Fibroblast of lung (primary cell): Measurements from ENCODE around the gene MRM3. TPM values are rescaled to one million over a fixed set of nuclear protein-coding genes. Genes with fewer than 3 reads are reported as not detected.

Experiments
- DNase-seq, 2 donors: peaks; one replicate each; pipeline versions ENCODE4 v3.0.0 to v3.0.0-alpha.2; 2010; ENCODE audit warnings: low read depth in 2 of 2
- H2AFZ ChIP-seq: 2 replicates; pipeline ENCODE4 v1.5.1; 2012; ENCODE audit warnings: low read length, control low read depth, inconsistent platforms
- H3K27ac ChIP-seq: 2 replicates; pipeline ENCODE4 v1.5.1; 2011; ENCODE audit warnings: low read length, control low read depth; ENCODE audit not compliant: insufficient read depth
- H3K27me3 ChIP-seq: 2 replicates; pipeline ENCODE4 v1.5.1; 2011; ENCODE audit warnings: mild to moderate bottlenecking, low read length; ENCODE audit not compliant: control insufficient read depth, insufficient read depth
- H3K36me3 ChIP-seq: 2 replicates; pipeline ENCODE4 v1.5.1; 2011; ENCODE audit warnings: low read length; ENCODE audit not compliant: control insufficient read depth, insufficient read depth
- H3K4me1 ChIP-seq: 2 replicates; pipeline ENCODE4 v1.5.1; 2011; ENCODE audit warnings: low read length; ENCODE audit not compliant: control insufficient read depth, insufficient read depth; ENCODE audit errors: extremely low read depth
- H3K4me2 ChIP-seq: 2 replicates; pipeline ENCODE4 v1.5.1; 2011; ENCODE audit warnings: low read length, control low read depth; ENCODE audit not compliant: insufficient read depth; ENCODE audit errors: extremely low read depth
- H3K4me3 ChIP-seq, 4 experiments: fragments of 200-600 bp in 1 of 4; sonication (generic) in 1 of 4; replicated peaks in 1 of 4; 2 replicates each; pipeline ENCODE4 v1.5.1; 2011 to 2016; ENCODE audit warnings: low read length in 4 of 4, low read depth in 3 of 4, mild to moderate bottlenecking in 3 of 4, control low read depth in 2 of 4, inconsistent platforms in 1 of 4, mixed read lengths in 1 of 4; ENCODE audit not compliant: insufficient read depth in 1 of 4; ENCODE audit errors: control extremely low read depth in 1 of 4
- H3K79me2 ChIP-seq: 2 replicates; pipeline ENCODE4 v1.5.1; 2012; ENCODE audit warnings: mild to moderate bottlenecking, low read length, inconsistent platforms; ENCODE audit not compliant: control insufficient read depth, insufficient read depth
- H3K9ac ChIP-seq: 2 replicates; pipeline ENCODE4 v1.5.1; 2011; ENCODE audit warnings: mild to moderate bottlenecking, low read length, control low read depth; ENCODE audit not compliant: insufficient read depth
- H3K9me3 ChIP-seq: 2 replicates; pipeline ENCODE4 v1.5.1; 2012; ENCODE audit warnings: low read depth, low read length; ENCODE audit not compliant: control insufficient read depth, insufficient read depth
- H4K20me1 ChIP-seq: 2 replicates; pipeline ENCODE4 v1.5.1; 2011; ENCODE audit warnings: low read length; ENCODE audit not compliant: control insufficient read depth, insufficient read depth; ENCODE audit errors: extremely low read depth
- EZH2 ChIP-seq: IDR thresholded peaks from 2 replicates; pipeline ENCODE4 v1.5.1; 2012; ENCODE audit warnings: low read length, control low read depth, mild to moderate bottlenecking; ENCODE audit errors: missing control alignments
- polyA plus RNA-seq, 2 donors: library from polyadenylated mRNA; depleted of rRNA in 1 of 2; stranded (reverse) in 1 of 2; unstranded in 1 of 2; fragments of >200 nt; gene quantifications; 2 replicates each; pipeline ENCODE4 v1.2.1, GENCODE V29; 2011 to 2012; ENCODE audit warnings: missing spikeins in 1 of 2
- total RNA-seq: library from RNA; depleted of rRNA; stranded (reverse); fragments of >200 nt; gene quantifications from 2 replicates; pipeline ENCODE4 v1.2.1, GENCODE V29; 2014
- TF ChIP-seq, protein P1 (sequence below), 2 donors: IDR thresholded peaks in 1 of 2; conservative IDR thresholded peaks in 1 of 2; 1 replicate in 1 of 2; 2 replicates in 1 of 2; pipeline ENCODE4 v1.5.1; 2011 to 2012; ENCODE audit warnings: low read length in 2 of 2, control low read depth in 1 of 2, inconsistent platforms in 1 of 2, low read depth in 1 of 2, mild to moderate bottlenecking in 1 of 2

Gene MRM3
- total and polyA plus RNA-seq, 2 donors (not counting 1 experiment from before 2014, with no cell fraction given), result 10.4 to 21.1 TPM

- Histone ChIP-seq H3K36me3 (peaks cover 5% of the 10 kb centered on the region), H3K4me1 (no peaks in the 10 kb centered on the region), H3K9me3 (no peaks in the 10 kb centered on the region), H3K27ac (no peak overlapping the region), H3K27me3 (no peaks in the 10 kb centered on the region), H2AFZ (no peak overlapping the region), H3K4me3 (no peak overlapping the region), H3K9ac (no peak overlapping the region), H3K4me2 (no peak overlapping the region), H3K79me2 (no peaks in the 10 kb centered on the region), H4K20me1 (no peaks in the 10 kb centered on the region)
- no peak for TF ChIP-seq EZH2
- TF ChIP-seq, protein P1, sequence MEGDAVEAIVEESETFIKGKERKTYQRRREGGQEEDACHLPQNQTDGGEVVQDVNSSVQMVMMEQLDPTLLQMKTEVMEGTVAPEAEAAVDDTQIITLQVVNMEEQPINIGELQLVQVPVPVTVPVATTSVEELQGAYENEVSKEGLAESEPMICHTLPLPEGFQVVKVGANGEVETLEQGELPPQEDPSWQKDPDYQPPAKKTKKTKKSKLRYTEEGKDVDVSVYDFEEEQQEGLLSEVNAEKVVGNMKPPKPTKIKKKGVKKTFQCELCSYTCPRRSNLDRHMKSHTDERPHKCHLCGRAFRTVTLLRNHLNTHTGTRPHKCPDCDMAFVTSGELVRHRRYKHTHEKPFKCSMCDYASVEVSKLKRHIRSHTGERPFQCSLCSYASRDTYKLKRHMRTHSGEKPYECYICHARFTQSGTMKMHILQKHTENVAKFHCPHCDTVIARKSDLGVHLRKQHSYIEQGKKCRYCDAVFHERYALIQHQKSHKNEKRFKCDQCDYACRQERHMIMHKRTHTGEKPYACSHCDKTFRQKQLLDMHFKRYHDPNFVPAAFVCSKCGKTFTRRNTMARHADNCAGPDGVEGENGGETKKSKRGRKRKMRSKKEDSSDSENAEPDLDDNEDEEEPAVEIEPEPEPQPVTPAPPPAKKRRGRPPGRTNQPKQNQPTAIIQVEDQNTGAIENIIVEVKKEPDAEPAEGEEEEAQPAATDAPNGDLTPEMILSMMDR (conservative IDR thresholded peaks at IDR 0.05 in 1 of 2, IDR thresholded peaks at IDR 0.05 in 1 of 2; ENCODE audit: low read depth in 1 of 2, low read length in 2 of 2), result no peak
- DNase-seq, result no peak
Observed at GRCh38 chr17:819251-819650, 37.1 kb downstream of the MRM3 start.

DNA sequence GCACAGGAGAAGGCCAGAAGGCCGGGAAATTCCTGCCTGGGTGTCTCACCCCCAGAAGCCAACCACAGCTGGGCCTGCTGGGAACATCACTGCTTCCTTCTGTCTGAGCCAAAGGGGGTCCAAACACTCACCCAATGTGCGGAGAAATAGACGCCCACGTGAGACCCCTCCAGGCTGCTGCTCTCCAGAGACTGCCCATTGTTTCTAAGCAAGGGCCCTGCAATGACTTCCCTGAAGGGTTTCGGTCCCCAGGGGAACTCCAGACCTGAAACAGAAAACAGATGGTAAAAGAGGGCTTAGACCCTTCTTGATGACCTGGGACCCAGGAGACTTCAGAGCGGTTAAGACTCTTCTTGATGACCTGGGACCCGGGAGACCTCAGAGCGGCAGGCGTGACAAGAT, 41.3 kb downstream of the MRM3 start:
- H3K36me3 ChIP-seq, result peaks cover 5% of the 10 kb centered on the region
- no peak overlapping the region for H2AFZ ChIP-seq
- H3K9ac ChIP-seq, result no peak overlapping the region
- no peaks in the 10 kb centered on the region for H4K20me1 ChIP-seq
- no peak overlapping the region for H3K27ac ChIP-seq
- H3K4me1 ChIP-seq, result no peaks in the 10 kb centered on the region
- H3K9me3 ChIP-seq, result no peaks in the 10 kb centered on the region
- no peaks in the 10 kb centered on the region for H3K27me3 ChIP-seq
- TF ChIP-seq EZH2, result no peak
- TF ChIP-seq, protein P1 (conservative IDR thresholded peaks at IDR 0.05 in 1 of 2, IDR thresholded peaks at IDR 0.05 in 1 of 2; ENCODE audit: low read depth in 1 of 2, low read length in 2 of 2), result no peak
- H3K4me3 ChIP-seq, result no peak overlapping the region
- no peaks in the 10 kb centered on the region for H3K79me2 ChIP-seq
- DNase-seq, result no peak
- H3K4me2 ChIP-seq, result no peak overlapping the region

DNA sequence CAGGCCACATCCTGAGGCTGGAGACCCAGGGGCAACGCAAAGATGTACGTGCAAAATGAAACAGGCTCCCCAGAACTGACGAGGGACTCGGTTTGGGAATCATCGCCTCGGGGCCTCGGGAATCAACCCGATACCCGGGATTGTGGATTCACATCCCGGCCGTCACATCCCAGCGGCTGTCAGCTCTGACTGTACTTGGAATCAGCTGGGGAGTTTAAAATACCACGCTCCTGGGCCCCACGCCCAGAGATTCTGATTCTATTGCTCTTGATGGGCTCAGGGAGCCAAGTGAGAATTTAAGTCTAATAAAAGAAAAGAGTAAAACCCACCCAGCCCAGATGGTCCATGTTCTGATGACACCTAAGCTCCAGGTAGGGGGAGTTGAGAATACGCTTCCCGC, 42.2 kb downstream of the MRM3 start:
- H3K36me3 ChIP-seq, result peaks cover 5% of the 10 kb centered on the region
- H4K20me1 ChIP-seq, result no peaks in the 10 kb centered on the region
- no peaks in the 10 kb centered on the region for H3K9me3 ChIP-seq
- no peaks in the 10 kb centered on the region for H3K4me1 ChIP-seq
- no peak overlapping the region for H3K4me2 ChIP-seq
- no peak overlapping the region for H3K4me3 ChIP-seq
- H3K79me2 ChIP-seq, result no peaks in the 10 kb centered on the region
- TF ChIP-seq, protein P1 (conservative IDR thresholded peaks at IDR 0.05 in 1 of 2, IDR thresholded peaks at IDR 0.05 in 1 of 2; ENCODE audit: low read depth in 1 of 2, low read length in 2 of 2), result no peak
- no peak for TF ChIP-seq EZH2
- DNase-seq, result no peak
- no peak overlapping the region for H3K9ac ChIP-seq
- no peaks in the 10 kb centered on the region for H3K27me3 ChIP-seq
- H3K27ac ChIP-seq, result no peak overlapping the region
- no peak overlapping the region for H2AFZ ChIP-seq
